Measurements from ENCODE around the gene NOTCH1. TPM values are rescaled to one million over a fixed set of nuclear protein-coding genes. Genes with fewer than 3 reads are reported as not detected.

Gene NOTCH1
- total and polyA plus RNA-seq, 2 of the 8 experiments (the other 6 are each of a cell fraction or from before 2014, with no cell fraction given) = 6.9 to 55.6 TPM

DNA sequence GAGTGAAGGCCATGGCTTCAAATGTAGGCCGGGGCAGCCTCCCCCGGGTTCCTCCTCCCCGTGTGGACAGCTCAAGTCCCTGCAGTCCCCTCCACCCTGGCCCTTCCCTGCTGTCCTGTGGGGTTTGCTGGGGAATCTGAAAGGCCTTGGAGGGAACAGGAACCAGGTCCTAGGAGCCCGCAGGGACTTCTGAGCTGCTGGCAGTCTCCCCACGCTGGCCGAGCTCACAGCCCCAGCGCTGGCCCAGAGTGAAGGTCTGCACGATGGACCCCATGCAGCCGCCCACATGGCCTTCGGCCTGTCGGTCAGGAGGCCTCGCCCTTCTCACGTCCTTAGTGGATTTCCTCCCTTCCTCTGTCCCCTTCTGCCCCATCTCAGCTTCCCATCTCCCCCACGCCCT lies 25.7 kb upstream of the NOTCH1 start:
- Histone ChIP-seq H3K4me3 (ENCODE audit: extremely low read depth in 1 of 4, insufficient read depth in 2 of 4, low read depth in 3 of 4, low read length in 4 of 4) (no peak overlapping the region), H3K4me2 (ENCODE audit: insufficient read depth in 1 of 2, low read depth in 2 of 2, low read length in 2 of 2) (peak overlapping the region; percentile 64 to 69), H2BK15ac (ENCODE audit: low read length) (peak overlapping the region; percentile 98; the same call in 1 of the 2 replicates), H2BK5ac (ENCODE audit: low read depth, low read length) (peak overlapping the region; percentile 96), H2AFZ (ENCODE audit: low read length) (no peak overlapping the region), H4K20me1 (replicated peaks in 1 of 2; ENCODE audit: control insufficient read depth in 1 of 2, insufficient read depth in 2 of 2, low read length in 2 of 2) (peaks cover 0 to 6% of the 10 kb centered on the region in 2 experiments), H2BK20ac (ENCODE audit: low read length) (peak overlapping the region; percentile 98), H3K56ac (replicated peaks; ENCODE audit: insufficient read length, low read depth, low read length) (no peak overlapping the region), H3K36me3 (ENCODE audit: control insufficient read depth in 2 of 4, insufficient read depth in 4 of 4, low read length in 3 of 4) (no peaks in the 10 kb centered on the region; a peak in 1 of 8 replicates), H2AK5ac (ENCODE audit: low read depth, low read length) (peak overlapping the region; percentile 88), H3K4ac (replicated peaks; ENCODE audit: insufficient read length, low read depth, low read length) (peak overlapping the region; percentile 89), H3K14ac (ENCODE audit: insufficient read length) (no peak overlapping the region), H3K27ac (ENCODE audit: low read depth, low read length) (no peak overlapping the region), H3K9ac (replicated peaks in 1 of 4; ENCODE audit: extremely low read depth in 1 of 4, low read depth in 3 of 4, low read length in 3 of 4) (no peak overlapping the region), H3K9me3 (ENCODE audit: insufficient read depth in 2 of 2, low read depth in 1 of 2, low read length in 1 of 2) (no peaks in the 10 kb centered on the region), H3K4me1 (replicated peaks in 1 of 4; ENCODE audit: control insufficient read depth in 3 of 4, insufficient read depth in 4 of 4, low read length in 3 of 4) (peaks cover 5 to 57% (median 43%) of the 10 kb centered on the region in 4 experiments), H3K18ac (ENCODE audit: extremely low read depth, low read length) (peak overlapping the region; percentile 91), H3K79me1 (ENCODE audit: low read depth, low read length) (peaks cover 4% of the 10 kb centered on the region; the same call in 1 of the 2 replicates), H4K8ac (ENCODE audit: extremely low read depth, insufficient read depth, low read length) (peak overlapping the region; percentile 53), H3K79me2 (ENCODE audit: control insufficient read depth in 1 of 2, insufficient read depth in 2 of 2, low read length in 2 of 2) (0 out of 4 replicates have a peak, but pooled peaks cover 0 to 2% of the 10 kb centered on the region in 2 experiments), H4K5ac (ENCODE audit: insufficient read length, low read depth, low read length) (peak overlapping the region; percentile 45), H3K27me3 (replicated peaks in 1 of 4; ENCODE audit: control insufficient read depth in 3 of 4, extremely low read depth in 1 of 4, insufficient read depth in 3 of 4, low read length in 3 of 4) (no peaks in the 10 kb centered on the region; a peak in 1 of 7 replicates), H3K23ac (ENCODE audit: insufficient read length) (no peak overlapping the region), H4K91ac (replicated peaks; ENCODE audit: insufficient read length, low read length) (peak overlapping the region; percentile 94), H3K23me2 (ENCODE audit: low read depth, low read length) (peaks cover 5% of the 10 kb centered on the region), H2BK12ac (ENCODE audit: low read depth, low read length) (peak overlapping the region; percentile 51), H2BK120ac (replicated peaks; ENCODE audit: low read depth, low read length) (peak overlapping the region; percentile 80)
- CTCF ChIA-PET (ENCODE audit: partially characterized antibody) = interaction anchor here (0.9 to 3.4 kb wide), 10 partner anchors 17 to 100 kb away, joined by 3 to 15 read pairs (median 6); no protein-coding TSS in a partner anchor
- WGBS, 2 experiments (ENCODE audit: extremely low coverage in 1 of 2, insufficient coverage in 1 of 2, insufficient read length in 1 of 2, insufficient replicate concordance in 2 of 2, low coverage in 1 of 2, low lambda C conversion rate in 2 of 2, missing lambda C conversion rate in 1 of 2) = 54% methylated on average over 13 of the region's 14 CpGs; no CpG with 5 or more reads in 1 of the 2 experiments
- TF ChIP-seq GABPA (IDR thresholded peaks at IDR 0.05; ENCODE audit: borderline replicate concordance, insufficient read depth, low read length) (0 out of 2 replicates have a peak, but pooled peaks have one; percentile 41), GTF2F1 (IDR thresholded peaks at IDR 0.05; ENCODE audit: borderline replicate concordance, low read depth, low read length) (no peak), EZH2 (IDR thresholded peaks at IDR 0.05; ENCODE audit: low read depth, low read length, severe bottlenecking) (no peak), SIN3A (conservative IDR thresholded peaks at IDR 0.05 in 1 of 2, IDR thresholded peaks at IDR 0.05 in 1 of 2; ENCODE audit: low read depth in 1 of 2, low read length in 2 of 2) (no peak)
- POLR2A ChIA-PET (ENCODE audit: partially characterized antibody) = interaction anchor here (0.9 to 3.1 kb wide), 9 partner anchors 8 to 147 kb away, joined by 3 to 30 read pairs (median 5); no protein-coding TSS in a partner anchor
- no peak for DNase-seq (ENCODE audit: low read depth in 1 of 2, low spot score in 2 of 2)
- no peak for FAIRE-seq
